Fibroblast of the aortic adventitia (primary cell): ENCODE data around the gene NKX2-1. TPM values are rescaled to one million over a fixed set of nuclear protein-coding genes. Genes with fewer than 3 reads are reported as not detected.

ENCODE experiments used
- DNase-seq: peaks from one replicate; pipeline ENCODE4 v3.0.0-alpha.2; 2010; ENCODE audit warnings: low read depth
- H3K4me3 ChIP-seq: 2 replicates; pipeline ENCODE4 v1.5.1; 2011; ENCODE audit warnings: low read depth, mild to moderate bottlenecking, control low read depth, low read length, moderate library complexity
- total RNA-seq: library from RNA; depleted of rRNA; stranded (reverse); fragments of >200 nt; gene quantifications from 2 replicates; pipeline ENCODE4 v1.2.3, GENCODE V29; 2012; ENCODE audit warnings: low replicate concordance
- TF ChIP-seq, protein P1 (sequence below): IDR thresholded peaks from 2 replicates; pipeline ENCODE4 v1.5.1; 2011; ENCODE audit warnings: mild to moderate bottlenecking, low read length, control low read depth, inconsistent platforms; ENCODE audit not compliant: insufficient read depth

NKX2-1 gene
- total RNA-seq, 1 donor = not detected

- DNase-seq = no peak
- TF ChIP-seq, protein P1, sequence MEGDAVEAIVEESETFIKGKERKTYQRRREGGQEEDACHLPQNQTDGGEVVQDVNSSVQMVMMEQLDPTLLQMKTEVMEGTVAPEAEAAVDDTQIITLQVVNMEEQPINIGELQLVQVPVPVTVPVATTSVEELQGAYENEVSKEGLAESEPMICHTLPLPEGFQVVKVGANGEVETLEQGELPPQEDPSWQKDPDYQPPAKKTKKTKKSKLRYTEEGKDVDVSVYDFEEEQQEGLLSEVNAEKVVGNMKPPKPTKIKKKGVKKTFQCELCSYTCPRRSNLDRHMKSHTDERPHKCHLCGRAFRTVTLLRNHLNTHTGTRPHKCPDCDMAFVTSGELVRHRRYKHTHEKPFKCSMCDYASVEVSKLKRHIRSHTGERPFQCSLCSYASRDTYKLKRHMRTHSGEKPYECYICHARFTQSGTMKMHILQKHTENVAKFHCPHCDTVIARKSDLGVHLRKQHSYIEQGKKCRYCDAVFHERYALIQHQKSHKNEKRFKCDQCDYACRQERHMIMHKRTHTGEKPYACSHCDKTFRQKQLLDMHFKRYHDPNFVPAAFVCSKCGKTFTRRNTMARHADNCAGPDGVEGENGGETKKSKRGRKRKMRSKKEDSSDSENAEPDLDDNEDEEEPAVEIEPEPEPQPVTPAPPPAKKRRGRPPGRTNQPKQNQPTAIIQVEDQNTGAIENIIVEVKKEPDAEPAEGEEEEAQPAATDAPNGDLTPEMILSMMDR = no peak
- H3K4me3 ChIP-seq = no peak overlapping the region
Measured at GRCh38 chr14:36513012-36513420, 7.0 kb downstream of the NKX2-1 start.

DNA sequence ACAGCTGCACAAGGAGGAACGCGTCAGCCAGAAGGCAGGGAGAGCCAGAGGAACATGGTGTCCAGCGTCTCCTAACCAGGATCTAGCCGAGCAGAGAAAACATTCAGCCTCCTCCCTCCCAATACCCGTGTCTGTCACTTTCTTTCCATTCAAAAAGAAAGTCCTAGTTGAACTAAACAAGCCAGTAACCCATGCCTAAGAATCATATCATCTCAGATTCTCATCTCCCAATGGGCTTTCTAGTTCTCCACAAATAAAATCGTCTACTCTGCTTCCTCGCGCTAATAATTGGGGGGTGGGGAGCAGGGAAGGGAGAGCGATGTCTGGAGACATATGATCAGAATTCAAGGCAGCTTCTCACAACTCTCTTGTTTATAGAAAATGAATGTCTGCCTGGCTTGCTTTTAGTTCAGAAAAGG is 7.4 kb downstream of the NKX2-1 start:
- H3K4me3 ChIP-seq = no peak overlapping the region
- TF ChIP-seq, protein P1 = no peak
- no peak for DNase-seq

- no peak overlapping the region for H3K4me3 ChIP-seq
- TF ChIP-seq, protein P1 = no peak
- DNase-seq = no peak
Measured at GRCh38 chr14:36511981-36512584, 7.9 kb downstream of the NKX2-1 start.

DNA sequence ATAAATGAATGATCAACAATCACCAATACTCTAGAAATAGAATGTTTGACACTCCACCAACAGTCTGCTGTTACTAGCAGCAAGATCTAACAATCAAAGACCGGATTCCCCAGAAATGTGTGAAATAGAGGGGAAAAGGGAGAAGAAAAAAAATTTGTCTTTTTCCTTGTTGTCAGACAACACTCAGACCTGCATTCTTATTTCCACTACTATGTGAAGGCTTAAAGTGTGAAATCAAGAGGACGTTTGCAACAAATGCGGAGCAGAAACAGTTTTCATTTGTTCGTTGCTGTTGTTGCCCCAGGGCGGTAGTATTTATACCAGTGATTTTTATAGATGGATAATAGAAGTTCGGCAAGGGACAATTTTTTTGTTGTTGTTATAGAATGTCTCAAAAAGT is 9.2 kb downstream of the NKX2-1 start:
- no peak overlapping the region for H3K4me3 ChIP-seq
- TF ChIP-seq, protein P1 = no peak
- no peak for DNase-seq

DNA sequence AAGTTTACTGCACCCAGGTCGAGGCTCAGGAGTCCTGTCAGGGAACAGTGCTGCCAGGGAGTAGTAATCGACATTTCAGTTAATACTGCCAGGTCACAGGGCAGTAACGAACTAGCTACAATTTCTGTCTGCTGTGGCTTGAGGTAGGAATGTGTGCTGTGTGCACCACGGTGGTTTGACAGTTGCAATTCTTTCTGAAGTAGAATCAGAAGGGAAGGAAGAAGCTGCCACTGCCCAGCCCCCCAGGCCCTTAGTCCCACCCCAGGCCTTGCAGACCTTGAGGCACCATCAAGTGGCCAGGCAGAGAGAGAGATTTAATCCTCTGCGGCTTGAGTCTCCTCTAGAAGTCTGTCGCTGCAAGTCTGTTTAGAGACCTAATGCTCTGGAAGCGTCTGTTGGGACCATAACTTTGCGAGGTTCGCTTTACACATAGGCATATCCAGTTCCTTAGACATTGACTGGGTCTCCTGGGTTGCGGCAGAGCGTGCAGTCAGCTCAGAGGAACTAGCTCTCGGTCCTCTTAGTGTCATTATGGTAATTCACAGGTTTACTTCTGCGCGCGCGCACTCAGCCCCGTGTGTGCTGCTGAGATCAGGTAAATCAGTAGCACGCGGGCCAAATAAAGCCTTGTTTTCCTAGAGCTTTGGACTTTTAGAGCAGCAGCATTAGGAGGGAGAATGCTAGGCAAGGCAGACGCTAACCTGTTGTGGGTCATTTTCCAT is 9.8 kb downstream of the NKX2-1 start:
- no peak overlapping the region for H3K4me3 ChIP-seq
- no peak for DNase-seq
- TF ChIP-seq, protein P1 = no peak

DNA sequence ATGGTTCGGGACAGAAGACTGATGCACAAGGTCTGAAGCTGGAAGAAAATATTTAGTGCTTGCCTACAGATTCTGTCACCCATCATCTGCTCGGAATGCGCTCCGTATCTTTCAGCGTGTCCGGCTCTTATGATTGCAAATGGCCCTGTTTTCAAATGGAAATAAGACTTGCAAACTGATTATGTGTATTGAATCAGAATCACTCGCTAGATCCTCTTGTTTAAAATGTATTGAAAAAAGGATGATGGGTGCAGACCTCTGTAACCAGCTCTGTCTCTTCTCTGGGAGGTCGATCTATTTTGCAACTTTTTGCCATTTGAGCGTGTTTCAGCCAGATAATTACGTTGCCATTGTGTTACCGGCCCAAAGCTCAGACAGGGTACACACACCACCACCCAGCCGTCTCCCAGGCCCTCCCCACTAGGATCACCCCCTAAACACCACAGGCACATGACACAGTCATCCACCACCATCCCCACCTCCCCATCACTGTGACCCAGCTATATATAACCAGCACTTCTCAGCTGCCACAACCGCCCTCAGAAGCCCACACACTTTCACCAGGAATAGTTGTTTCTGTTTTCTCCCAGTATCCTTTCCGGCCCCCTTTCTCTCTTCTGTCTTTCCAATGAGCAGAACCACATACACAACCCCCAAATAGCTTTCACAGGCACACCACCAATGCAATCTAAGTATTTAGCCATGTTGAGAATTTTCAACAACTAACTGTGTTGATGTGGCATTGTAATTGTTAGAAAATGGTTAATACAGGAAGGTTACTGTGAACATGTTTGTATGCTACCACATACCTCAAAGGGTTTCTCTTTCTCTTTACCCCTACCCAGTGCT is 10.7 kb downstream of the NKX2-1 start:
- TF ChIP-seq, protein P1 = no peak
- H3K4me3 ChIP-seq = no peak overlapping the region
- DNase-seq = no peak
